Activated naive CD4-positive, alpha-beta T cell treated with Interleukin-2 at 50 U/mL for 16 hours (primary cell): ENCODE measurements around the gene FAM168A.
"Not testable (repeated sequence)": the region's sequence is repeated elsewhere in the genome, so short reads cannot be mapped to it uniquely, and the experiment has no call there.

ENCODE experiments used
- DNase-seq: peaks from one replicate; pipeline ENCODE4 v3.0.0-alpha.2; 2020

The FAM168A gene

DNA sequence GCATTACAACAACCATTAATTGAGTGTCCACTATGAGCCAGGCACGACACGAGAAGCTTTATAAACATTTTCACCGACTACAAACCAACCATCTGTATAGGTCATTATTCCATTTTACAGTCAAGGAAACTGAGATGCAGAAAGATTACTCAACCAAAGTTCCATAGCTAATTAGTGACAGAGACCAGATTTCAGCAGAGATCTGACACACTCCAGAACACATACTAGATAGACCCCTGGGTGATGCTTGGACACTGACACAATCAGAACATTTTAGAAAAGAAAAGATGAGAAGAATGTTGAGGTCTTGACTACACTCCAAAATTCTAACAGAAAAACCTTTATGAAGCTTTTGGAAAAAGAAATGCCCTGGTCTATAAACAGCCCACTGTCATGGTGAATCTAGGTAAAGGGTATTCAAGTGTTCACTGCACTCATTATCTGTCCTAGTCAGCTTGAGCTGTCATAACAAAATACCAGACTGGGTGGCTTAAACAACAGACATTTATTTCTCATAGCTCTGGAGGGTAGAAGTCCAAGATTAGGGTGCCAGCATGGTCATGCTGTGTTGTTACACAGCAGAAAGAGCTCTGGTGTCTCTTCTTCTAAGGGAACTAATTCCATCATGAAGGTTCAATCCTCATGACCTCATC is 132.8 kb downstream of the FAM168A start:
- DNase-seq, result no peak

DNA sequence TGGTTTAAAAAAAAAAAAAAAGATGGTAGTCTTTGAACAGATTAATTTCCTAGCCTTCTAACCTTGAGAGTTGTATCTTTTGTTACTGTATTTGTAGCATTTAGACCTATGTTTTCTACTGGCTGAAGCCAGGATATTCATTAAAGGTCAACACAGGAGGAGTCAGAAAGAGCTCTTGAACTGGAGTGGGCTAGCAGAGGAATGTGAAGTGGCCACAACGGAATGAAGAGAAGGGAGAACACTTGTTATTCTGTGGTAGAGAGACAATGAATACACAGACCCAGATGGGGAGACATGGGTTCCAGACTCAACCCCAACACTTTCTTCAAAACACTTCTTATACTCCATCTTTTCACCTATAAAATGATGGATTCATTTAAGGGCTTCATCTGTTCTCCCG is 133.6 kb downstream of the FAM168A start:
- DNase-seq, result no peak

DNA sequence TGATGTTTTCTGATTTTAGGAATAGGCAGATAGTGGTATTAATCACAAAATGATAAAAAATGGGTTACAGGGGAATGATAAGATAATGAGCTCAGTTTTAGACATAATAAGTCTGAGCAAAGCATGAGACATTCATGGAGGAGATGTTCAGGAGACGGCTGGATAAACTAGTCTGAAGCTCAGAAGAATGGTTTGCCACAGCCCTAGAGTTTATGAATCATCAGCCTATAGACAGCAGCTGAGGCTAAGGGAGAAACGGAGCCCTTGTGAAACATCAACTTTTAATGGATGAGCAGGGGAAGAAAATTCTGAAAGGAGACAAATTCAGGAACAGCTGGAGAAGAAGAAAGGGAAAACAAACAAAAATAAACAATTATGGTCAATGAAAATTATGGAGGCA is 134.6 kb downstream of the FAM168A start:
- DNase-seq, result no peak

DNA sequence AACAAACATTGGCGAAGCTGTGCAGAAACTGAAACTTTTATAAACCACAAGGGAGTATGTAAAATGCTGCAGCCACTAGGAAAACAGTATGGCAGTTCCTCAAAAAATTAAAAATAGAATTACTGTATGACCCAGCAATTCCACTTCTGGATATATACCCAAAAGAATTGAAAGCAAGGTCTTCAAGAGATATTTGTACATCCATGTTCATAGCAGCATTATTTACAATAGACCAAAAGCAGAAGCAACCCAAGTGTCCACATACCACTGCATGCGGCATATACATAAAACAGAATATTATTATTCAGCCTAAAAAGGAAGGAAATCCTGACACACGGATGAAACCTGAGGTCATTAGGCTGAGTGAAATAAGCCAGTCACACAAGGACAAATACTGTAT is 135.9 kb downstream of the FAM168A start:
- DNase-seq, result no peak

DNA sequence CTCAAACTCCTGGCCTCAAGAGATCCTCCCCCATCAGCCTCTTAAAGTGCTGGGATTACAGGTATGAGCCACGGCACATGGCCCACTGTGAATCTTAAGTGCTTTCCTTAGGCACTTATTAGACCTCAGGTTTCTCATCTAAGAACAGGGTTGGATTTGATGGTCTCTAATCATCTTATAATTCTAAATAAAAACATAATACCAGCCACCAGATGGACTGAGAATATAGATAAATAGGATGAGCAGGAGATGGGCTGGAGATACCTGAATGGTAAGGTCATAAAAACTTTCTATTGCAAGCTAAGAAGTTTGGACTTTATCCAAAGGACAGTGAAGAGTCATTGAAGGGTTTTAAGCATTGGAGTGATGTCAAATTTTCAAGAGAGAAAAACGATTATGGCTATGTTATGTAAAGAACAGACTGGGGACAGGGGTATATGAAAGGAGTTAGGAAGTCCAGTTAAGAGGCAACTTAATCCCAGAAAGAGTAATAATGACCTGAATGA is 136.5 kb downstream of the FAM168A start:
- DNase-seq, result no peak

DNA sequence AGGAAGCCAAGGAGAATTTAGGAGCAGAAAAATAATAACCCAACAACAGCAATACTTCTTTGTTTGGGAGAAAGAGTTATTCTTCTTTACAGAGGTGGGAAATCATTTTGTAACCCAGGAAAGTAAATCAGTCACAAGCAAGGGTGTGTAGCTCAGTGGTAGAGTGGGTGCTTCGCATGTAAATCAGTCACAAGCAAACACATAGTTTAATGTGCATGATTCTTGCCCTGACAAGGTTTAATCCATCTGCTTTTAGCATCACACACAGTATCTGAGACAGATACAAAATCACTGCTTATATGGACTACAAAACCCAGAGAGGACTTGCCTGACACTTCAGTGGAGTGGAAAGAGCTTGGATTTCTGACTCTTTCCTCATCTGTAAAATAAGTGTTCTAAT is 139.7 kb downstream of the FAM168A start:
- no peak for DNase-seq

DNA sequence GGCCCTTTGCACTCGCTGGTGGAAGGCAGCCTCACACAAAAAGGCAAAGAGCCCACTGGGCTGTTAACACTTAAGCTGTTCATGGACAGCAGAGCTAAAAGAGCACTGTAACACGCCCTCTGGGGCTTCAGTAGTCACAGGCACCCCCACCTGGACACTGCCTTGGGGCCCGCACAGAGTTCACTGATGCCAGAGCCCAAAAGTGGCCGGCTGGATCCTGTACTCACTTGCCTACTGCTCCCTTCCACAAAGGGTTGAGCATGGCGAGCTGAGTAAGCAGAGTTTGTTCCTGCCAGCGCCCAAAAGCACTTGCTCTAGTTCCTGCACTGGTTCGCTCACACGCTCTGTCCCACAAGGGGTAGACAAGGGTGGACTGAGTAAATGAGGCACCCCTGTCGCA is 142.9 kb downstream of the FAM168A start:
- no peak for DNase-seq

DNA sequence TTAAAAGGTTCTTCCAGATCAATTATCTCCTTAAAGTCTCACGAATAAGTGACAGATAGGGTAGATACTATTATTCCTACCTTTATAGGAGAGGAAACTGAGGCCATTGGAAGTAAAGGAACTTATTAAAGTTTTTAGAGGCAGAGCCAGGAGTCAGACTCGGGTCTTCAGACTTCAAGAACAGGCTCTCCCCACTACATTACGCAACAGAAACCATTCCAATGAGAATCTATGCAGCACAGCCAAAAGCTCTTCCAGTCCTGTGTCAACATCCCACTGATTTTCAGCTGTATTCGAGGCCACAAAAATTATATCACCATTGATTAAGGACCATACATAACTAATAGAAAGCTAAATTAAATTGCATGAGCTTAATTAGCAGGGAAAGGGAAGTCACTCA is 144.3 kb downstream of the FAM168A start:
- DNase-seq, result no peak

DNA sequence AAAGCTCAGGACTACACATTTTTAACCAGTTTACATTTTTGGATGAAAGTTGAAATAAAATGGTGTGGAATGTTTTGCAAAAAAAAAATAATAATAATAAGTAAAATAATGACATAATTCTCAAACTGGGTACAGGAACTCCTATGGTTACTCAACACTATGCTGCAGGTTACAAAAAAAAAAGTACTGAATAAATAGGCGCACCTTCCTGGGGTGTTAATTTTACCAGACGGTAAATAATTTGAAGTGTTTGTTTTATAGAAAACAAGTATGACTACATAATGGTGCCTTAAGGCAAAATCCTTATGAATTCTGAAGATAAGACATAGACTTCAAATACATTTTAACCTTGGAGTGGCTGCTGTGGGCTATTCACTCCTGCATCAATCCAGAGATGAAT is 145.2 kb downstream of the FAM168A start:
- no peak for DNase-seq

DNA sequence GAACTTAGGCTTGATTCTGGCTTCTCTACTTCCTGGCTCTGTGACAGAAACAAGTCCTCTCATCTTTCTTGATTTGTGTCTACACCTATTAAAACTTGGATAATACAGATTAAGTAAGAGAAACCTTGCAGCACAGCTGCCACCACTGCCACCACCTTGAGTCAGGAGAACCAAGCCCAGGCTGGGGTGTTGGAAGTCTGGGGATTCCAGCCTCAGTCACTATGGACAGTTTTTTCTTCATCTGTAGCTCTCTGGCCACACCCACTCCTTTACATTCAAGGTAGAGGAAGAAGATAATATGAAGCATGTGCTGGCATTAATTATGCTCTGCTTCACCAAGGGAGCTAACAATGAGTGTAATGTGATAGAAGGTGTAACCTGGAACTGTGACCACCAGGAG is 146.0 kb downstream of the FAM168A start:
- DNase-seq, result no peak

DNA sequence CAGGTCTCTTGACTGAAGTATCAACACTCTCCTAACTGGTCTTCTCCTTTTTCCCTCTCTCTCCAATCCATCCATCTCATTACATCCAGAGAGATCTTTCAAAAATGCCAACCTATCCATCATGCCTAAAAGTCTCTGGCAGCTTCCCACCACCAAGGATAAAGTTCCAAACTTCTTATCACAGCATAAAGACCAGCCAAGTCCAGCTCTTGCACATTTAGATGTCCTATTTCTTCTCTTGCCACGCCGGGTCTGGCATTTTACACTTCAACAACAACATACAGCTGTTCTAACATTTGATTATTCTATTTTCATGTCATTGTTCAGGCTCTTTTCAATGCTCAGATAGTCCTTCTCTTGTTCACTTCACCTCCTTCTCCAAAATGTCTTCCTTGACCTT is 151.1 kb downstream of the FAM168A start:
- no peak for DNase-seq

DNA sequence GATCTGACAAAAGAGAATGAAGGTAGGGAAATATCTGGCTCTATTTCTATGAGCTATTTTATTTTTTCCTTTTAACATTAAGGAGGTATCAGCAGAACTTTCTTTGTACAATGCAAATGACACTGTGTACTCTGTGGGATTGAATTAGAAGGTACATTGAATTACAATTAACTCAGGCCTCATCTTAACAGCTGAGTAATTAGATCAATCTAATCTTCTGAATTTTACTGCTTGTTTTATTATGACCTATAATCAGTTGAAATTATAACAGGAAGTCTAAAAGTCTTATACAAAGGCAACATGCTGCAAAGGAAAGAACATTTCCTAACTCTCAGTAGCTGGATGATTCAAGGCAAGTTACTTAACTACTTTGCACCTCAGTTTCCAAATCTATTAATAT is 151.9 kb downstream of the FAM168A start:
- DNase-seq, result no peak

DNA sequence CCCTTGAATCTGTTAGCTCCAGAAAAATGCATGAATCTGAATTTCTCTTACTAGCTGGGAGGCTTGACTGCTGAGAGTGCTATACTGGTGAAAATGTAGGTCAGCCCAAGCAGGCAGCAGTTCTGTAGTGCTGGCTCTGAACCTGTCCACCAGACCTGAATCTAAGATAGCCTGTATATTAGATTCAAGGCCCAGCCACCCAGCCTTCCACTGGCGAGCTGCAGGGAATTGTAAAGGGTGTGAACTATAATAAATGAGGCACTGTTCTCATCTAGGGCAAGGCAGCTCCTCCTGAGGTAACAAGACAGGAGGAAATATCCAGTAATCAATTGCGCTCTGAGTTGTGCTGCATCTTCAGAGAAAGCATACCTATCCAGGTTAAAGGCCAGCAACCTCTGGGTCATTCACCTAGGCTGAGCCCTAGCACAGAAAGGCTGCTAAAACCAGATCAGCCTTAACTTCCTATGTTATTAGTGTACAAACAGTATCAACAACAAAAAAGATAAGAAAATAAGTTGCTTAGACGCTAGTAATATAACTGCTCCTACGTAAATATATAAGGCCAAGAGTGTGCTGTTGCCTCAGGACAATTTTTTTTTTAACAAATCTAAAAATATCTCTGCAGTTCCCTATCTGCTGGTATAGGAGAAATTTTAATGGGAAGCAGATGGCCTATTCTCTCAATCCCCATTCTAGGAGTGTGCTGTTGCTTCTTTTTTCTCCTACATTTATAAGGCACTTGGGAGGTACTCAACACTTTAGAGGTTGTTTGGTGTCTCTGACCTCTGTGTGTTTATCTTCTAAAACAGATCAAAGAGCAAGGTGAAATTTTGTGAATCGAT is 158.7 kb downstream of the FAM168A start:
- no peak for DNase-seq

DNA sequence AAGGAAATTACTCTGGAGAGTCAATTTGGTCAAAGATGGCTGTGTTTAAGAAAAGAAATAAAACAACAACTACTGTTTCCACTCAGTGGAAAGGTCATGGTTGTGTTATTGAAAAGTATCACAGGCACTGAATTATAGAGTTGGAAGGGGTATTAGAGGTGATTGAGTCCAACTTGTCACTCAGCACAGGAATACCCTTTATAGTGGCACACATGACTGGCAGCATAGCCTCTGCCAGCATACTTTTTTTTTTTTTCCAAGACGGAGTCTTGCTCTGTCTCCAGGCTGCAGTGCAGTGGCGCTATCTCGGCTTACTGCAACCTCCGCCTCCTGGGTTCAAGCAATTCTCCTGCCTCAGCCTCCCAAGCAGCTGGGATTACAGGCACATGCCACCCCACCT is 161.1 kb downstream of the FAM168A start:
- DNase-seq, result not testable (repeated sequence)

DNA sequence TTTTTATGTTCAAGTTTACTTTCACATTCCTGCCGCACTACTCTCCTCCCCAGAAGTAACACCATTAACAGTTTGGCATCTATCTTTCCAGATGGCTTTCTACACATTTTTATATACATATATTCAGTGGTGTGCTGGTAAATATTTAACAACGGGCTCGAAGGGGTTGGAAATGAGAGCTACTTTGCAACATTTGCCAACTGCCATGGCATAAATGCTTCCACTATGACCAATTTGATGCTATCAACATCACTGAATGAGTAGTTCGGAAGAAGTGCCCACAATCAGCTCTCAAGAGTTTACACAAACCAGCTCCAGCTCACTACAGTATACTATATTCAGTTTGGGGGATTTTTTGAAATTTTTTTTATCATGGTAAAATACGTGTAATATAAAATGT is 166.5 kb downstream of the FAM168A start:
- no peak for DNase-seq

DNA sequence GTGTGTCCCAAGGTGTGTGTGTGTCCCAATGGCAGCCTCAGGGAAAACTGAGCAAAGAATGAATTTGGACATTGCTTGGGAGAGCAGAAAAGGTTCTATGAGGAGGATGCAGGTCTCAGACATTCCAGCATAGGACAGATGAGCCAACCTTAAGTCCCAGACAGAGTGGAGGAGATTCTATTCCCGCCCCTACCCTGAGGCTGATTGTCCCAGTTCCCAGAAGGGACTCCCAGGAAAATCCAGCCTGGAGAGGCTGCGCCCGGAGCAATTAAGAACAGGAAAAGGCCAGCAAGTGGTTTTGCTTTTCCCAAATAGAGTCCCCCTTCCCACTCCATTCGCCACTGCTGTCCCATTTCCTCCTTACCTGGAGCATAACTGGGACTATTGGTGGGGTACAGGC is 167.6 kb downstream of the FAM168A start:
- DNase-seq, result no peak

DNA sequence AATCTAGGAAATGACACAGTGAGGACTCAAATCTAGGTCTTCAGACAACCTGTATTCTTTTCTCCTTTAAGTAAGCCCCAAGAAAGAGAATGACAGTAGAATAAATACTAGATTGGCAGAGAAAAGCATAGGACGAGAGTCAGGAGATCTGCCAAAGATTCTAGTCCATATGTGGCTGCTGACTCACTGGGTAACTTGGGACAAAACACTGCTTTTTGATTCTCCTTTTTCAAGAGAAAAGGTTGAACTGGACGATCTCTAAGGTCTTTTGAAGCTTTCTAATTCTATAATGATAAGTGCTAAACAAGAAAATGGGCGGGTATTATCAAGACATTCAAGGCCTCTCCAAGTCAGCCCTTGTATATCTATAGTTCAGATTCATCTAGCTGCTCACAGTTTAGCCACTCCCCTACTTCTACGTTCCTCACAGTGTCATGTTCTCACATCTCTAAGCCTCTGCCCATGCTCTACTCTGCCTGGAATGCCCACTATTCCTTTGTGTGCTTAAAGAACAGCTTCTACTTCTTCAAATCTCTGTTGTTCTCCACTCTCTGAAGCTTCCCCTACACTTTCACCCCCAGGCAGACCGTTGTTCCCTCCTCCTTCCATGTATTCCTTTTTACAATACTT is 168.7 kb downstream of the FAM168A start:
- no peak for DNase-seq

DNA sequence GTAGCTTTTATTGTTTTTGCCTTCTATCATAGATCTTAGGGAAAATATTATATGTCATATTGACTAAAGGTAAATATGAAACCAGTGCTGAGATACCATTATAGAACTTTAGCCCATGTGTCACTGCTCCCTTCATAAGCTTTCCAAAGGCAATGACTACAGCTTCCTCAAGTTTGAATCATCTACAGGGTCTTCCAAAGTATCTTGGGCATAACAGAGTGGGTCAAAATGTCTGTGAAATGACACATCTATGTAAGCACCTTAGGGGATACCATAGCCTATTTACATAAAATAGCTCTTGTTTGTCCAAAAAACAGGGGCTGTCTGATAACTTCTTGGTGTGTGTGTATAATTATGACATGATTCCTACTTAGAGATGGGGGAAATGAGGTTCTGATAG is 169.2 kb downstream of the FAM168A start:
- no peak for DNase-seq

DNA sequence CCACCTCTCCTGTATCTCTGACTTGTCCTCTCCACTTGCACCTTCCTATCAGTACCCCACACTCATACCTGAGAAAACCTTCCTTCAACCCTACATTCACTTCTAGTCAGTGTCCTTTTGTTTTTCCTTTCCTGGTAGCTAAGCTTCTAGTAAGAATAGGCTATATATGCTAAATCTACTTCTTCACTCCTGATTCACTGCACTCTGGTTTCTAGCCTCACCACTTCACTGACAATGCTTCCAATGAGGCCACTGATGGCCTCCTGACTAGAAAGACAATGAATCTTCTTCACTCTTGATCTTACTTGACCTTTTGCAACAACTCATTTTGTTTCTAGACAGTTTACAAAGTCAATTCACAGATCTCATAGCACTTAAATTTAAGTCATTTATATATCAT is 169.7 kb downstream of the FAM168A start:
- DNase-seq, result no peak

DNA sequence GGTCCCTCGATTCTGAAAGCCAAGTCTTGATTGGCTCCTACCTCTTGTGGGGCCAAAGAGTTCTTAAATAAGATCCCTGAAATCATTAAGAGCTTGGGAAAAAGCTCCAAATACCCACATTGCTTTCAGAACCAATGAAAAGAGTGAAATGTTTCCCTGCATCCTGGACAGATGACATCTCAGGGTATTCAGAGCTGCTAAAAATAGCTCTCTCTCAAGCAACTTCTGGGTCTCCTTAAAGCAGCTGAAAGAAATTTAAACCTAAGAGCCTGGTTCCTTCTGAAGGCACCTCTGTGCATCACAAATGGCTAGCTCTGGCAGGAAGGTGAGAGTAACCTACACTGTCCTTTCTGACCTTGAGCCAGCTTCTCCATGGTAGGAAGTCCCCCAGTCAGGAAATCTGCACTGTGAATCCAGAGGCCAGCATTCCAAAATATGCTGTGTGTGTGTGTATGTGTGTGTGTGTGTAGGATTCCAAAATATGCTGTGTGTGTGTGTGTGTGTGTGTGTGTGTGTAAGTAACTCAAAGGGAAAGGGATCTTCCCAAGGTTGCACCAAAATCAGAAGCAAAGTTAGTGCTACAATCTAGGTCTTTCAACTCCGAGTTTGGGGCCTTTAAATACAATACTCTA is 171.6 kb downstream of the FAM168A start:
- no peak for DNase-seq

DNA sequence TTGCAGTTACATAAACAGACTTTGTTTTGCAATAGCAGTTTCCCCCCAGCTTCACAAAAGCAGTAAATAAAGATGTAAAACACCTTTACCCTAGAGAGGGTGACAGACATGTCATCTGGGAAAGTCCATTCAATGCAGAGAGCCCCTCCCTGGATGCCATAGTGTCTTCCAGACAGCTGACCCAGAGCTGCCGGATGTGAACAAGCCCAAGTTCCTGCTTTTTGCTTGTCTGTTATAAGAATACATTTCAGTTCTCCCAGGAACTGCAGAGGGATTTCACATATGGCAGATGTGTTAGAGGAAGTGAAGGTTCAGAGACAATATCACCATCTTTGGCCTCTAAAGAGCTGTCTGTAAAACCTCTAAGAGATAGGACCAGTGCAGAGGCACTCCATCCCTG is 172.8 kb downstream of the FAM168A start:
- DNase-seq, result no peak

DNA sequence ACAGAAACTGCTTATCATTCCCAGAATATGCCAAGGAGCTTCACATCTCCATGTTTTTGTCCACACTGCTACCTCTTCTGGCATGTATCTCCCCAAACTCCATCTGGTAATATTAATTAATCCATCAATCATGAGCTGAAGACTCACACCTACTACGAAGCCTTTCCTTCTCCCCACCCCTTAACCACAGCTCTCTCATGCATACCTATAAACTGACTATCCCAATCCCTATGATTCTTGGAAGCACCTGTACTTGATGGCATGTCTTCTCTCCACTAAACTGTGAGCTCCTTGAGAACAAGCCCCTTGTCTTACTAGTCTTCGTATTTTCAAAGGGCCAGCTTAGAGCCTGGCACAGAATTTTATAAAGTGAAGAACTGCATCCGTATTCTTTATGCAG is 174.4 kb downstream of the FAM168A start:
- DNase-seq, result no peak

DNA sequence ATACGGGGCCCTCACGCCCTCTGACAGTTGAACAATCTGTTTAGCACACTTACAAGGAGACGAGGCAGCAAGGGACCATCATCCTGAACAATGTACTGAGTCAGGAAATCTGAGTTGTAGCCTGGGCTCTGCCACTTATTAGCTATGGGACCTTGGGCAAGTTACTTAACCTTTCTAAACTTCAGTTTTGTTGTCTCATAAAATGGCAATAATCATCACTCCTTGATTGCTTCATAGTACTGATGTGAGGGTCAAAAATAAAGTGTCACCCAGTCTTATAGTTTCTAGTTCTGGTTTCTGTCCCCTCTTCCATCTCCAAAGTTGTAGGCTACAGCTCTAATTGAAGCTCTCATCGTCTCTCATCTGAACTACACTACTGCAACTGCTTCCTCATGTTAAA is 175.0 kb downstream of the FAM168A start:
- DNase-seq, result no peak

DNA sequence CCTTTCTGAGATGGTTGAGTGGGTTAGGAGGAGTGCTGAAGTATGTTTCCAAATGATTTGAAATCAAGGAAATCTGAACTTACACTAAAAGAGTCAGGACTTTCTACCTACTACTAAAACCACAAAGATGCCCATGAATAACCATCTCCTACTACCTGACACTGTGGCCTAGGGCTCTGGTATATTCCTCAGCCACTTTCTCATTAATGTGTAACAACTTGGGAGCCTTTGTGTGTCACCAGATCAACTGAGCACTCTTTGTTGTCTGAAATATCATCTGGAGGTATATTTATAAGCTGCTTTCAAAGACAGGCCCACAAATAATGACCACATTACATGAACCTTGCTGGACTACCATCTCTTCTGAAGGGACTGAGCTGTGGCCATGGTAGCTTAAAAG is 177.8 kb downstream of the FAM168A start:
- DNase-seq, result no peak
